DND-41 (cell line): Measurements from ENCODE around the gene CLSTN3.

Source experiments
- ATAC-seq: fragments of 200-7000 bp; cut with Tn5 transposase; 3 replicates; pipeline ENCODE4 v1.9.1; 2021; ENCODE audit warnings: low read depth; ENCODE audit not compliant: insufficient read depth
- DNase-seq: peaks from one replicate; pipeline ENCODE4 v3.0.0-alpha.2; 2020
- H2AFZ ChIP-seq: 2 replicates; pipeline ENCODE4 v1.6.0; 2012; ENCODE audit warnings: low read depth, low read length
- H3K27ac ChIP-seq: 2 replicates; pipeline ENCODE4 v1.5.1; 2012; ENCODE audit warnings: low read length, inconsistent platforms
- H3K27me3 ChIP-seq: fragments of 200-600 bp; sonication (generic); 2 replicates; pipeline ENCODE4 v1.6.0; 2012; ENCODE audit warnings: low read length, mild to moderate bottlenecking, inconsistent platforms; ENCODE audit not compliant: insufficient read depth, poor library complexity
- H3K36me3 ChIP-seq: 2 replicates; pipeline ENCODE4 v1.5.1; 2012; ENCODE audit warnings: low read length, inconsistent platforms; ENCODE audit not compliant: insufficient read depth
- H3K4me1 ChIP-seq: 2 replicates; pipeline ENCODE4 v1.5.1; 2012; ENCODE audit warnings: mild to moderate bottlenecking, low read length; ENCODE audit not compliant: insufficient read depth
- H3K4me2 ChIP-seq: 2 replicates; pipeline ENCODE4 v1.6.0; 2012; ENCODE audit warnings: mild to moderate bottlenecking, moderate library complexity, low read length, inconsistent platforms; ENCODE audit not compliant: insufficient read depth
- H3K4me3 ChIP-seq, 2 experiments: fragments of 200-600 bp in 1 of 2; shearing (Covaris generic) in 1 of 2; 2 replicates each; pipeline ENCODE4 v1.5.1; 2012 to 2016; ENCODE audit warnings: inconsistent platforms in 2 of 2, low read length in 2 of 2, mild to moderate bottlenecking in 2 of 2, low read depth in 1 of 2, moderate library complexity in 1 of 2
- H3K79me2 ChIP-seq: 2 replicates; pipeline ENCODE4 v1.6.0; 2012; ENCODE audit warnings: low read length, inconsistent platforms; ENCODE audit not compliant: insufficient read depth
- H3K9ac ChIP-seq: 2 replicates; pipeline ENCODE4 v1.6.0; 2012; ENCODE audit warnings: low read depth, mild to moderate bottlenecking, inconsistent platforms, low read length, moderate library complexity
- H3K9me3 ChIP-seq: 2 replicates; pipeline ENCODE4 v1.5.1; 2012; ENCODE audit warnings: low read length, moderate library complexity, mild to moderate bottlenecking, inconsistent platforms; ENCODE audit not compliant: insufficient read depth, severe bottlenecking
- H4K20me1 ChIP-seq: 2 replicates; pipeline ENCODE4 v1.6.0; 2012; ENCODE audit warnings: low read length; ENCODE audit not compliant: insufficient read depth
- CTCF ChIP-seq: IDR thresholded peaks from 2 replicates; pipeline ENCODE4 v1.5.1; 2012; ENCODE audit warnings: borderline replicate concordance, low read length, moderate library complexity, mild to moderate bottlenecking; ENCODE audit not compliant: poor library complexity, severe bottlenecking; ENCODE audit errors: extremely low read depth
- EZH2 ChIP-seq: IDR thresholded peaks from 3 replicates; pipeline ENCODE4 v1.6.1; 2012; ENCODE audit warnings: borderline replicate concordance, low read depth, mild to moderate bottlenecking, moderate library complexity, low read length, inconsistent platforms; ENCODE audit not compliant: severe bottlenecking

The CLSTN3 gene

GRCh38 chr12:7093892-7094291, 36.3 kb upstream of the CLSTN3 start:
- H3K79me2 ChIP-seq: no peaks in the 10 kb centered on the region
- H3K4me1 ChIP-seq: peaks cover 14% of the 10 kb centered on the region
- H3K36me3 ChIP-seq: no peaks in the 10 kb centered on the region
- H3K4me3 ChIP-seq: no peak overlapping the region
- no peak overlapping the region for H3K4me2 ChIP-seq
- H2AFZ ChIP-seq: no peak overlapping the region
- no peak overlapping the region for H3K27ac ChIP-seq
- no peak overlapping the region for H3K9ac ChIP-seq
- no peaks in the 10 kb centered on the region for H4K20me1 ChIP-seq
- H3K27me3 ChIP-seq: no peaks in the 10 kb centered on the region
- no peak for DNase-seq
- no peak for ATAC-seq
- TF ChIP-seq EZH2 (no peak), CTCF (no peak)
- no peaks in the 10 kb centered on the region for H3K9me3 ChIP-seq

GRCh38 chr12:7096006-7096932, 33.9 kb upstream of the CLSTN3 start:
- peaks cover 14% of the 10 kb centered on the region for H3K4me1 ChIP-seq
- no peaks in the 10 kb centered on the region for H3K9me3 ChIP-seq
- no peak overlapping the region for H3K9ac ChIP-seq
- no peaks in the 10 kb centered on the region for H3K79me2 ChIP-seq
- H3K4me3 ChIP-seq: no peak overlapping the region
- DNase-seq: no peak
- no peak for TF ChIP-seq CTCF
- no peak for TF ChIP-seq EZH2
- H2AFZ ChIP-seq: no peak overlapping the region
- peak; percentile 25; the same call in 1 of the 3 replicates for ATAC-seq
- peaks cover 7% of the 10 kb centered on the region; the same call in 1 of the 2 replicates for H3K36me3 ChIP-seq
- no peaks in the 10 kb centered on the region for H4K20me1 ChIP-seq
- H3K27me3 ChIP-seq: no peaks in the 10 kb centered on the region
- H3K4me2 ChIP-seq: no peak overlapping the region
- H3K27ac ChIP-seq: no peak overlapping the region

- Histone ChIP-seq H2AFZ (no peak overlapping the region), H3K27ac (no peak overlapping the region), H3K4me1 (peaks cover 8% of the 10 kb centered on the region), H3K36me3 (peaks cover 7% of the 10 kb centered on the region), H3K4me2 (no peak overlapping the region), H3K9me3 (no peaks in the 10 kb centered on the region), H3K27me3 (no peaks in the 10 kb centered on the region), H3K9ac (no peak overlapping the region), H3K4me3 (no peak overlapping the region), H4K20me1 (no peaks in the 10 kb centered on the region), H3K79me2 (no peaks in the 10 kb centered on the region)
- TF ChIP-seq EZH2 (no peak), CTCF (no peak)
- DNase-seq (no peak), ATAC-seq (no peak)
Measured at GRCh38 chr12:7096979-7097378, 33.2 kb upstream of the CLSTN3 start.
